Stomach (tissue), 4 donors: ENCODE data around the gene RYR1.
"Not testable (repeated sequence)": the region's sequence is repeated elsewhere in the genome, so short reads cannot be mapped to it uniquely, and the experiment has no call there.

ENCODE experiments used
- CTCF ChIP-seq, 7 experiments: fragments of 450-650 bp in 4 of 7; fragments of 200-600 bp in 3 of 7; sonication (generic) in 3 of 7; IDR thresholded peaks; one replicate each; pipeline ENCODE4 v1.5.1; 2016 to 2019; ENCODE audit warnings: antibody characterized with exemption in 7 of 7, control low read depth in 2 of 7, mild to moderate bottlenecking in 1 of 7
- EP300 ChIP-seq: sonication (generic); formaldehyde crosslinking; IDR thresholded peaks from one replicate; pipeline ENCODE4 v1.6.1; 2017; ENCODE audit warnings: antibody characterized with exemption
- POLR2A ChIP-seq, 4 donors: fragments of 450-650 bp; IDR thresholded peaks; one replicate each; pipeline ENCODE4 v1.6.1; 2016; ENCODE audit warnings: antibody characterized with exemption in 4 of 4, control low read depth in 2 of 4, mild to moderate bottlenecking in 1 of 4, moderate library complexity in 1 of 4

DNA sequence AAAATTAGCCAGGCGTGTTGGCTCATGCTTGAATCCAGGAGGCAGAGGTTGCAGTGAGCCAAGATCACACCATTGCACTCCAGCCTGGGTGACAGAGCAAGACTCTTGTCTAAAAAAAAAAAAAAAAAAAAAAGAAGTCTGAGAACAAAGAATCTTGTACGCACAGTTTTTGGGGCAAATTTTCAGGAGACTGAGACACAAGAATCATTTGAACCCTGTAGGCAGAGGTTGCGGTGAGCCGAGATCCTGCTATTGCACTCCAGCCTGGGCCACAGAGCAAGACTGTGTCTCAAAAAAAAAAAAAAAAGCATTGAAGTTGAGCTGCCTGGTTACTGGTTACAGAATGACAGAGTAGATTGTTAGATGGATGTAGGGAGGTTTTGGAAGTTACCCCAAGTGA is 39.2 kb downstream of the RYR1 start:
- not testable (repeated sequence) for TF ChIP-seq POLR2A (IDR thresholded peaks at IDR 0.05); EP300; CTCF (IDR thresholded peaks at IDR 0.05)
